Measurements from ENCODE around the gene MINDY3. TPM values are rescaled to one million over a fixed set of nuclear protein-coding genes. Genes with fewer than 3 reads are reported as not detected.

The MINDY3 gene
- polyA plus RNA-seq, 1 donor (not counting 4 experiments of a cell fraction or from before 2014, with no cell fraction given): 22.1 TPM

- Histone ChIP-seq H2AFZ (ENCODE audit: control insufficient read depth, low read length) (no peak overlapping the region), H3K4me1 (ENCODE audit: control insufficient read depth, extremely low read depth, insufficient read depth, low read length) (no peaks in the 10 kb centered on the region), H3K4me2 (ENCODE audit: control insufficient read depth, extremely low read depth, insufficient read depth, low read depth, low read length) (no peak overlapping the region), H3K4me3 (ENCODE audit: control insufficient read depth in 2 of 3, extremely low read depth in 1 of 3, insufficient read depth in 2 of 3, low read depth in 1 of 3, low read length in 3 of 3) (no peak overlapping the region), H3K27ac (ENCODE audit: control insufficient read depth, insufficient read depth, low read length) (no peak overlapping the region), H3K9ac (ENCODE audit: control insufficient read depth, extremely low read depth, insufficient read depth, low read length) (no peak overlapping the region), H3K79me2 (ENCODE audit: control insufficient read depth, insufficient read depth, low read length) (no peaks in the 10 kb centered on the region), H3K9me1 (ENCODE audit: control insufficient read depth, extremely low read depth, insufficient read depth, low read length) (no peaks in the 10 kb centered on the region), H3K9me3 (ENCODE audit: control insufficient read depth, low read depth, low read length) (no peaks in the 10 kb centered on the region), H3K27me3 (ENCODE audit: control insufficient read depth, extremely low read depth, insufficient read depth, low read length) (no peaks in the 10 kb centered on the region), H3K36me3 (ENCODE audit: control insufficient read depth in 2 of 2, extremely low read depth in 1 of 2, insufficient read depth in 2 of 2, low read length in 2 of 2) (peaks cover 3 to 4% of the 10 kb centered on the region in 2 experiments), H4K20me1 (ENCODE audit: control insufficient read depth, extremely low read depth, insufficient read depth, low read length) (no peaks in the 10 kb centered on the region)
- no peak for FAIRE-seq
- dilution Hi-C loops (cut with MboI; ENCODE audit: extremely low pct_ligation_motif_present, low sequenced_read_pairs): no loop called here
- DNase-seq (ENCODE audit: low read depth, low spot score): no peak
- TF ChIP-seq CTCF (optimal IDR thresholded peaks at IDR 0.05 in 1 of 3, IDR thresholded peaks at IDR 0.05 in 1 of 3, conservative IDR thresholded peaks at IDR 0.05 in 1 of 3; ENCODE audit: extremely low read depth in 1 of 3, insufficient read depth in 2 of 3, low read length in 3 of 3): no peak
- TF ChIP-seq EZH2 (IDR thresholded peaks at IDR 0.05; ENCODE audit: low read length): no peak
Measured at GRCh38 chr10:15821046-15821683, 39.1 kb downstream of the MINDY3 start.

DNA sequence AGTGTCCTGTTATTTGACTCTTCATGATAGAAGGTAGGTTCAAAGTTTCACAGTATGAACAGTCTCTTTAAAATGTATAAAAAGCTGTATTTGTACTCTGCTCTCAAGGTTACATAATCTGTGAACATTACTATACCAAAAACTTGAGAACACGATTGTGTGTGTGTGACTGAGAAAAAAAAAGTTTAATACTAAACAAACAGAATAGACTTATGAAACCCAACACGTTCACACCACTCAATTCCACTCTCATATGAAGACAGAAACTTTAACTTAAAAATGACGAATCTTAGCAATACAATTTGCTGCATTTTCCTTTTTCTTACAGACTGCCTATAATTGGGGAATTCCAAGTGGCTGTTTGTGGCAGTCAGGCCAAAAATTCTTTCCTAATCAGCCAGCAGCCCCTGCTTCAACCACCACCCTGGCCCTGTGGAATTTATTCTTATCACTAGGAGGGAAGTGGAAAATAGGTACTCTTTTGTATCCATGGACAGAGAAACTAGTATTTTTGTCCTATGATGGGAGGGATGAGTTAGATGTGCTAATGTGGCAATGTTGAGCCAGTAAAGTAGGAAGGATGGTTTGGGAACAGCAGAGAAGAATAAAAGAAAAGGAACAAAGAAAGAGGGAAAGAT lies 42.8 kb downstream of the MINDY3 start:
- Histone ChIP-seq H3K79me2 (ENCODE audit: control insufficient read depth, insufficient read depth, low read length) (no peaks in the 10 kb centered on the region), H4K20me1 (ENCODE audit: control insufficient read depth, extremely low read depth, insufficient read depth, low read length) (no peaks in the 10 kb centered on the region), H3K9me1 (ENCODE audit: control insufficient read depth, extremely low read depth, insufficient read depth, low read length) (no peaks in the 10 kb centered on the region), H3K4me3 (ENCODE audit: control insufficient read depth in 2 of 3, extremely low read depth in 1 of 3, insufficient read depth in 2 of 3, low read depth in 1 of 3, low read length in 3 of 3) (no peak overlapping the region), H3K9me3 (ENCODE audit: control insufficient read depth, low read depth, low read length) (no peaks in the 10 kb centered on the region), H2AFZ (ENCODE audit: control insufficient read depth, low read length) (no peak overlapping the region), H3K4me1 (ENCODE audit: control insufficient read depth, extremely low read depth, insufficient read depth, low read length) (no peaks in the 10 kb centered on the region), H3K36me3 (ENCODE audit: control insufficient read depth in 2 of 2, extremely low read depth in 1 of 2, insufficient read depth in 2 of 2, low read length in 2 of 2) (peaks cover 3 to 7% of the 10 kb centered on the region in 2 experiments), H3K4me2 (ENCODE audit: control insufficient read depth, extremely low read depth, insufficient read depth, low read depth, low read length) (no peak overlapping the region), H3K27ac (ENCODE audit: control insufficient read depth, insufficient read depth, low read length) (no peak overlapping the region), H3K27me3 (ENCODE audit: control insufficient read depth, extremely low read depth, insufficient read depth, low read length) (no peaks in the 10 kb centered on the region), H3K9ac (ENCODE audit: control insufficient read depth, extremely low read depth, insufficient read depth, low read length) (no peak overlapping the region)
- TF ChIP-seq EZH2 (IDR thresholded peaks at IDR 0.05; ENCODE audit: low read length) (no peak), CTCF (optimal IDR thresholded peaks at IDR 0.05 in 1 of 3, IDR thresholded peaks at IDR 0.05 in 1 of 3, conservative IDR thresholded peaks at IDR 0.05 in 1 of 3; ENCODE audit: extremely low read depth in 1 of 3, insufficient read depth in 2 of 3, low read length in 3 of 3) (no peak)
- DNase-seq (ENCODE audit: low read depth, low spot score) (no peak), FAIRE-seq (no peak)
- dilution Hi-C loops (cut with MboI; ENCODE audit: extremely low pct_ligation_motif_present, low sequenced_read_pairs): no loop called here

Data from keratinocyte (primary cell).